Measurements from ENCODE around the gene WDTC1.
"Not testable (repeated sequence)": the region's sequence is repeated elsewhere in the genome, so short reads cannot be mapped to it uniquely, and the experiment has no call there.

The WDTC1 gene, protein sequence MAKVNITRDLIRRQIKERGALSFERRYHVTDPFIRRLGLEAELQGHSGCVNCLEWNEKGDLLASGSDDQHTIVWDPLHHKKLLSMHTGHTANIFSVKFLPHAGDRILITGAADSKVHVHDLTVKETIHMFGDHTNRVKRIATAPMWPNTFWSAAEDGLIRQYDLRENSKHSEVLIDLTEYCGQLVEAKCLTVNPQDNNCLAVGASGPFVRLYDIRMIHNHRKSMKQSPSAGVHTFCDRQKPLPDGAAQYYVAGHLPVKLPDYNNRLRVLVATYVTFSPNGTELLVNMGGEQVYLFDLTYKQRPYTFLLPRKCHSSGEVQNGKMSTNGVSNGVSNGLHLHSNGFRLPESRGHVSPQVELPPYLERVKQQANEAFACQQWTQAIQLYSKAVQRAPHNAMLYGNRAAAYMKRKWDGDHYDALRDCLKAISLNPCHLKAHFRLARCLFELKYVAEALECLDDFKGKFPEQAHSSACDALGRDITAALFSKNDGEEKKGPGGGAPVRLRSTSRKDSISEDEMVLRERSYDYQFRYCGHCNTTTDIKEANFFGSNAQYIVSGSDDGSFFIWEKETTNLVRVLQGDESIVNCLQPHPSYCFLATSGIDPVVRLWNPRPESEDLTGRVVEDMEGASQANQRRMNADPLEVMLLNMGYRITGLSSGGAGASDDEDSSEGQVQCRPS

DNA sequence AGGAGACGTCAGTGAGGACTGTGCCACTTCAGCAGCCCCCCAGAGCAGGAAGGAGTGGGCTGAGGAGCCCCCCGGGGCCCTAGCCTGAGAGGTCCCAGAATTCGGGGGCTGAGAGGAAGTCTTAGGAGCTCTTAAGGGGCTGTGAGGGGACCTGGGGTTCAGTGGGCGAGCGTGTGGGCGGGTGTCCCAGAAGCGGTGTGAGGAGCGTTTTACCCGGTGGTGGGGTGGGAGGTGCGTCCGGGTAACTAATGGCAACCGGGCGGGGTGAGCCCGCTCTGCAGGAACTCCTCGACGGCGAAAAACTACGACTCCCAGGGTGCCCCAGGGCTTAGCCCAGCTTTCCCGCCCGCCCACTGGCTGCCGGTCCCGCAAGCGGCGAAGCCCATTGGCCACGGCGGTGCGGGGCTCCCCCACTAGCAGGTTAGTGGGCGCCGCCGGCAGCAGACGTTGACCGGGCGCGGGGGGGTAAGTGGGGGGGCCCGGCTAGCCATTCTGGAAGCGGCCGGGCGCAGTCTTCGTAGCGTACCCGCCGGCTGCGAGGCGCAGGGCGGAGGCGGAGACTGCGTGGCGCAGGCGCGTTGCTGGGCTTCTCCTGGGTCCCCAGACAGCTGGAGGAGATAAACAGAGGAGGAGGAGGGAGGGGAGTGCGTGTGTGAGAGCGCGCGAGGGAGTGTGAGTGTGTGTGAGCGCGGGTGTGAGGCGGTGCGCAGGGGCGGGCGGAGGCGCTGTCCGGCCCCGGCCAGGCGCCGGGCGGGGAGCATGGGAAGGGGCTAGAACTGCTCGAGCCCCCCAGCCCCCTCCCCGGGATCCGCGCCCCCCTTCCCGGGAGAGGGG, at the start of gene WDTC1:
WDTC1 (plus strand) TSS at position 584 of the 834 bp plus-strand sequence. CDS start 26,423 bp downstream, outside the sequence.
- TF ChIP-seq, protein P1, sequence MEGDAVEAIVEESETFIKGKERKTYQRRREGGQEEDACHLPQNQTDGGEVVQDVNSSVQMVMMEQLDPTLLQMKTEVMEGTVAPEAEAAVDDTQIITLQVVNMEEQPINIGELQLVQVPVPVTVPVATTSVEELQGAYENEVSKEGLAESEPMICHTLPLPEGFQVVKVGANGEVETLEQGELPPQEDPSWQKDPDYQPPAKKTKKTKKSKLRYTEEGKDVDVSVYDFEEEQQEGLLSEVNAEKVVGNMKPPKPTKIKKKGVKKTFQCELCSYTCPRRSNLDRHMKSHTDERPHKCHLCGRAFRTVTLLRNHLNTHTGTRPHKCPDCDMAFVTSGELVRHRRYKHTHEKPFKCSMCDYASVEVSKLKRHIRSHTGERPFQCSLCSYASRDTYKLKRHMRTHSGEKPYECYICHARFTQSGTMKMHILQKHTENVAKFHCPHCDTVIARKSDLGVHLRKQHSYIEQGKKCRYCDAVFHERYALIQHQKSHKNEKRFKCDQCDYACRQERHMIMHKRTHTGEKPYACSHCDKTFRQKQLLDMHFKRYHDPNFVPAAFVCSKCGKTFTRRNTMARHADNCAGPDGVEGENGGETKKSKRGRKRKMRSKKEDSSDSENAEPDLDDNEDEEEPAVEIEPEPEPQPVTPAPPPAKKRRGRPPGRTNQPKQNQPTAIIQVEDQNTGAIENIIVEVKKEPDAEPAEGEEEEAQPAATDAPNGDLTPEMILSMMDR (IDR thresholded peaks at IDR 0.05; ENCODE audit: insufficient read depth, low read depth, low read length, missing control alignments) = no peak
- H3K4me3 ChIP-seq (ENCODE audit: low read length) = peak within 1 kb of the TSS; percentile 77
- DNase-seq (ENCODE audit: low read depth) = peak; percentile 98

DNA sequence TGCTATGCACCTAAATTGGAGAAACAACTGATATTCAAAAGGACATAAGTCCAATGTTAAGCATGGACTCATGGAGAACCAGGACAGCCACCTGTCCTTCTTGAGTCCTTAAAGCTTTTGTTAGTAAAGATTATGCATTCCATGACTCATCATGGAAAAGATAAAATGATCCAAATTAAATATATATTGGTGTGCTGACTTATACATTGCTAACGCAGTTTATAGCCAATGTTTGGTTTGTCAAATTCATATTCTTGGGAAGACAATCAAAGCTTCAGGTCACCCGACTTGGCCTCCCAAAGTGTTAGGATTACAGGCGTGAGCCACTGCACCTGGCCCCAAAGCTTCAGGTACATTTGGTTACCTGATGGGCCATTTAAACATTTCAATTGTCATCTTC, 49.8 kb upstream of the WDTC1 start:
- not testable (repeated sequence) for DNase-seq (ENCODE audit: low read depth); H3K4me3 ChIP-seq (ENCODE audit: low read length)

DNA sequence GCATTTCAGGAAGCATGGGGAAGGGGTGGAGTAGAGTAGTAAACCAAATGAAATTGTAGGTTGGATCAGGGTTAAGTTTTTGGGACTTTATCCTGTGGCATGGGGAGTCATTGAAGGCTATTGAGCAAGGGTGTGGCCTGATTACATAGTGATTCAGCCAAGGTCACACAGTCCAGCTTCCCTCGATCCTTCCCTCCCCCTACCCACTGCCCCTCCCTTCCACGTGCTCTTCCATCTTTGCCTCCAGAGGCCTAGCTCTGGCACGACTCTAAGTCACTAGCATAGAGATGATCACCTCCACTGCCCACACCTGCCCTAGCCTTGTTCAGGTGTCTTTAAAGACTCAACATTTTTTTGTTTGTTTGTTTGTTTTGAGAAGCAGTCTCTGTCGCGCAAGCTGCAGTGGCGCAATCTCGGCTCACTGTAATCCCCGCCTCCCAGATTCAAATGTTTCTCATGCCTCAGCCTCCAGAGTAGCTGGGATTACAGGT, 42.3 kb upstream of the WDTC1 start:
- TF ChIP-seq, protein P1 (IDR thresholded peaks at IDR 0.05; ENCODE audit: insufficient read depth, low read depth, low read length, missing control alignments) = no peak
- DNase-seq (ENCODE audit: low read depth) = peak; percentile 57
- no peak overlapping the region for H3K4me3 ChIP-seq (ENCODE audit: low read length)

DNA sequence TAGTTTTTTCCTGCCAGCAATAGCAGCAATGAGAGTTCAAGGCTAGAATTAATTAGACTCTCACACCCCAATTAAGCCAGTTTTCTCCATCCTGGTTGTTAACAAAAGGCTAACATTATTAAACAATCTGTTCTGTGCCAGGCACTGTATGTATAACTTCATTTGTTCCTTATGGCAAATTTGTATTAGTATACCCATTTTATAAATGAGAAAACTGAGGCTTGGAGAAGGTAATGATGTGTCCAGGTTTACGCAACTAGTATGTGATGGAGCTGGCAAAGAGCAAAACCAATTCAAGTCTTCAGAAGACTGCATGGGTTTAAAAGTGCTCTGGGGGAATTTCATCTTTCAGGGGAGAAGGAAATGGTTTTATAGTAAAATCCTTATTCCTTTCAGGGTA, 41.2 kb upstream of the WDTC1 start:
- DNase-seq (ENCODE audit: low read depth) = no peak
- TF ChIP-seq, protein P1 (IDR thresholded peaks at IDR 0.05; ENCODE audit: insufficient read depth, low read depth, low read length, missing control alignments) = no peak
- H3K4me3 ChIP-seq (ENCODE audit: low read length) = no peak overlapping the region

DNA sequence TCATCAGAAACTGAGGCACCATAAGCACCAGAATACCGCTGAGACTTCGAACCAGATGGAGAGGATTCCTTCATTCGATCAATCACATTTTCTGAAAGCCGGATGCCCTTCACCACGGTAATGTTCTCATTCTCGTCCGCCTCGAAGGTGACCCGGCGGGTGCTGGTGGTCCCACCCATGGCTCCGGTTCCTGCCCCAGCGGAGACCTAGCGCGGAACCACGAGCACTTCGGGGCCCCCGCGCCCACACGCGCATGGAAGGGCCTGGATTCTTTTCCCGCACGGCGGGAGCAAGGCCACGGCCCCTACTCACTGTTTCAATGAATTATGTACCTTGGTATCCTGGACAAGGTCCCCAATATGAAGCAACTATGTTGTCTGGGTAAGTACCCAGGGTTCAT, 33.1 kb upstream of the WDTC1 start:
- H3K4me3 ChIP-seq (ENCODE audit: low read length) = no peak overlapping the region
- TF ChIP-seq, protein P1 (IDR thresholded peaks at IDR 0.05; ENCODE audit: insufficient read depth, low read depth, low read length, missing control alignments) = no peak
- no peak for DNase-seq (ENCODE audit: low read depth)

DNA sequence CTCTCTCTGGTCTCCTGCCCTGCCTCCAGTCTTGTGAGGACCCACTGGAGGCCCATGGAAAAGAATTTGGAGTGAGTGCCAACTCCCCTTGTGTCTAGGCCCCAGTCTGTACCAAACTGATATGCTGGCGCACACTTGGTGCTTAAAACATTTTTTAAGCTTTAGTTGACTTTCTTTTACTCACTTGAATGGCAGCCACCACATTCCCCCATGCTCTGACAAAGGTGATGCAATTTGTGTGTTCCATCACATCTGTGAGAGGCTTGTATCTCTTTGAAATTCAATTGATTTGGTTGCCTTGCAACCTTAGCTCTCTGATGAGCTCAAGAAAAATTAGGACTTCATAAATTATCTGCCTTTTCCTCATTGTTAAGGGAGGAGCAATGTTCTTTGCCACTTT, 30.5 kb upstream of the WDTC1 start:
- TF ChIP-seq, protein P1 (IDR thresholded peaks at IDR 0.05; ENCODE audit: insufficient read depth, low read depth, low read length, missing control alignments) = no peak
- no peak overlapping the region for H3K4me3 ChIP-seq (ENCODE audit: low read length)
- DNase-seq (ENCODE audit: low read depth) = no peak

DNA sequence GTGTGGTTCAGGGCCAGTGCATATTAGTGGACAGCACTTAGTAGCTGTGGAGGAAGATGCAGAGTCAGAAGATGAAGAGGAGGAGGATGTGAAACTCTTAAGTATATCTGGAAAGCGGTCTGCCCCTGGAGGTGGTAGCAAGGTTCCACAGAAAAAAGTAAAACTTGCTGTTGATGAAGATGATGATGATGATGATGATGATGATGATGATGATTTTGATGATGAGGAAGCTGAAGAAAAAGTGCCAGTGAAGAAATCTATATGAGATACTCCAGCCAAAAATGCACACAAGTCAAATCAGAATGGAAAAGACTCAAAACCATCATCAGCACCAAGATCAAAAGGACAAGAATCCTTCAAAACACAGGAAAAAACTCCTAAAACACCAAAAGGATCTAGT, 27.2 kb upstream of the WDTC1 start:
- DNase-seq (ENCODE audit: low read depth); H3K4me3 ChIP-seq (ENCODE audit: low read length): not testable (repeated sequence)

DNA sequence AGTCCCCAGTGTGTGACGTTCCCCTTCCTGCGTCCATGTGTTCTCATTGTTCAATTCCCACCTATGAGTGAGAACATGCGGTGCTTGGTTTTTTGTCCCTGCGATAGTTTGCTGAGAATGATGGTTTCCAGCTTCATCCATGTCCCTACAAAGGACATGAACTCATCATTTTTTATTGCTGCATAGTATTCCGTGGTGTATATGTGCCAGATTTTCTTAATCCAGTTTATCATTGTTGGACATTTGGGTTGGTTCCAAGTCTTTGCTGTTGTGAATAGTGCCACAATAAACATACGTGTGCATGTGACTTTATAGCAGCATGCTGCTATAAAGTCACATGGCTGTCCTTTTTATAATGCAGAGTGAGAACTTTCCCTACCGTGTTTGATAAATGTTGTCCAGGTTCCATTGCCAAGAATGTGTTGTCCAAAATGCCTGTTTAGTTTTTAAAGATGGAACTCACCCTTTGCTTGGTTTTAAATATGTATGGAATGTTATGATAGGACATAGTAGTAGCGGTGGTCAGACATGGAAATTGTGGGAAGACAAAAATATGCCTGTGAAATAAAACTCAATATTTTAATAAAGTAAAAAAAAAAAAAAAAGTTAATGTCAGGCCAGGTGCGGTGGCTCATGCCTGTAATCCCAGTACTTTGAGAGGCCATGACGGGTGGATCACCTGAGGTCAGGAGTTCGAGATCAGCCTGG, 26.1 kb upstream of the WDTC1 start:
- not testable (repeated sequence) for H3K4me3 ChIP-seq (ENCODE audit: low read length); DNase-seq (ENCODE audit: low read depth)
